ENCODE results near the gene PRLR. TPM values are rescaled to one million over a fixed set of nuclear protein-coding genes. Genes with fewer than 3 reads are reported as not detected.

PRLR gene
- total and polyA plus RNA-seq, 2 of the 8 experiments (the other 6 are each of a cell fraction or from before 2014, with no cell fraction given), result 0.53 to 2.5 TPM

GRCh38 chr5:35230038-35230611 is at the start of gene PRLR (continued):
- TF ChIP-seq CHD7 (IDR thresholded peaks at IDR 0.05; ENCODE audit: insufficient replicate concordance, low read length), result no peak
